Parathyroid adenoma (tissue), 2 donors: ENCODE results near the gene NRXN3.

Experiments used
- H2AFZ ChIP-seq: fragments of 300-600 bp; sonication (generic); one replicate; pipeline ENCODE4 v1.7.0; 2017; ENCODE audit warnings: antibody characterized with exemption, mild to moderate bottlenecking
- H3K27ac ChIP-seq: fragments of 300-600 bp; sonication (generic); one replicate; pipeline ENCODE4 v1.7.0; 2017
- H3K27me3 ChIP-seq: fragments of 300-600 bp; sonication (generic); one replicate; pipeline ENCODE4 v1.7.0; 2017; ENCODE audit warnings: low read length; ENCODE audit not compliant: control insufficient read depth, insufficient read depth
- H3K36me3 ChIP-seq: fragments of 300-600 bp; sonication (generic); one replicate; pipeline ENCODE4 v1.7.0; 2017; ENCODE audit warnings: low read length; ENCODE audit not compliant: control insufficient read depth, insufficient read depth
- H3K4me1 ChIP-seq: fragments of 300-600 bp; sonication (generic); one replicate; pipeline ENCODE4 v1.7.0; 2017; ENCODE audit warnings: control low read depth
- H3K4me2 ChIP-seq: fragments of 300-600 bp; sonication (generic); one replicate; pipeline ENCODE4 v1.7.0; 2017; ENCODE audit warnings: low read length
- H3K4me3 ChIP-seq: fragments of 300-600 bp; sonication (generic); one replicate; pipeline ENCODE4 v1.7.0; 2017; ENCODE audit warnings: low read depth, low read length
- H3K79me2 ChIP-seq: fragments of 300-600 bp; sonication (generic); one replicate; pipeline ENCODE4 v1.7.0; 2017; ENCODE audit warnings: control low read depth
- H3K9ac ChIP-seq: fragments of 300-600 bp; sonication (generic); one replicate; pipeline ENCODE4 v1.7.0; 2017; ENCODE audit warnings: mild to moderate bottlenecking
- H3K9me3 ChIP-seq: fragments of 300-600 bp; sonication (generic); one replicate; pipeline ENCODE4 v1.7.0; 2017; ENCODE audit warnings: low read length; ENCODE audit not compliant: control insufficient read depth
- TF ChIP-seq, protein P1 (sequence below): fragments of 300-600 bp; sonication (generic); IDR thresholded peaks from one replicate; pipeline ENCODE4 v1.7.0; 2017; ENCODE audit warnings: antibody characterized with exemption, mild to moderate bottlenecking
- donor health status: primary hyperparathyroidism.

NRXN3 gene

GRCh38 chr14:78666336-78667056 is 496.3 kb downstream of the NRXN3 start:
- Histone ChIP-seq H3K4me2 (no peak overlapping the region), H3K36me3 (no peaks in the 10 kb centered on the region), H3K4me3 (no peak overlapping the region), H3K27me3 (no peaks in the 10 kb centered on the region), H3K9me3 (no peaks in the 10 kb centered on the region), H3K79me2 (no peaks in the 10 kb centered on the region), H3K9ac (no peak overlapping the region), H3K4me1 (no peaks in the 10 kb centered on the region), H2AFZ (no peak overlapping the region), H3K27ac (no peak overlapping the region)
- TF ChIP-seq, protein P1, sequence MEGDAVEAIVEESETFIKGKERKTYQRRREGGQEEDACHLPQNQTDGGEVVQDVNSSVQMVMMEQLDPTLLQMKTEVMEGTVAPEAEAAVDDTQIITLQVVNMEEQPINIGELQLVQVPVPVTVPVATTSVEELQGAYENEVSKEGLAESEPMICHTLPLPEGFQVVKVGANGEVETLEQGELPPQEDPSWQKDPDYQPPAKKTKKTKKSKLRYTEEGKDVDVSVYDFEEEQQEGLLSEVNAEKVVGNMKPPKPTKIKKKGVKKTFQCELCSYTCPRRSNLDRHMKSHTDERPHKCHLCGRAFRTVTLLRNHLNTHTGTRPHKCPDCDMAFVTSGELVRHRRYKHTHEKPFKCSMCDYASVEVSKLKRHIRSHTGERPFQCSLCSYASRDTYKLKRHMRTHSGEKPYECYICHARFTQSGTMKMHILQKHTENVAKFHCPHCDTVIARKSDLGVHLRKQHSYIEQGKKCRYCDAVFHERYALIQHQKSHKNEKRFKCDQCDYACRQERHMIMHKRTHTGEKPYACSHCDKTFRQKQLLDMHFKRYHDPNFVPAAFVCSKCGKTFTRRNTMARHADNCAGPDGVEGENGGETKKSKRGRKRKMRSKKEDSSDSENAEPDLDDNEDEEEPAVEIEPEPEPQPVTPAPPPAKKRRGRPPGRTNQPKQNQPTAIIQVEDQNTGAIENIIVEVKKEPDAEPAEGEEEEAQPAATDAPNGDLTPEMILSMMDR = no peak

DNA sequence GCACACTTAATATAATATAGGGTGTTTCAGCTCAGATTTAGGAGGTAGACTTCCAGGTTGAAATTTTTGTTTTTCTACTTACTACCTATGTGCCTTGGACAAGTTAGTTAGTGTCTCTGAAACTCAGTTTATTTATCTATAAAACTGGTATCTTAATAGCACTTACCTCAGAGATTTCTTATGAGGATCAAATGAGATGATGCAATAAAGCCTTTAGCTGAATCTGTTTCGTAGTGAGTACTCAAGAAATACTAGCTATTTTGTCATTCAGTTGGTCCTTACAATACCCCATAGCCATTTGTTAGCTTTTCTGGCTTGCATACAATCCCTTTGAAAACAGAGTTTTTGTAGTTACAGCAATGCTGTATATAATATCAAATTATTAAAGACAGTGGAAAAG is 497.0 kb downstream of the NRXN3 start:
- Histone ChIP-seq H3K4me2 (no peak overlapping the region), H3K79me2 (no peaks in the 10 kb centered on the region), H3K27ac (no peak overlapping the region), H3K27me3 (no peaks in the 10 kb centered on the region), H3K4me1 (no peaks in the 10 kb centered on the region), H3K4me3 (no peak overlapping the region), H3K9me3 (no peaks in the 10 kb centered on the region), H3K9ac (no peak overlapping the region), H2AFZ (no peak overlapping the region), H3K36me3 (no peaks in the 10 kb centered on the region)
- TF ChIP-seq, protein P1 = no peak

GRCh38 chr14:78673845-78674244 is 503.7 kb downstream of the NRXN3 start:
- Histone ChIP-seq H3K79me2 (no peaks in the 10 kb centered on the region), H3K9ac (no peak overlapping the region), H3K9me3 (no peaks in the 10 kb centered on the region), H3K4me1 (no peaks in the 10 kb centered on the region), H3K36me3 (no peaks in the 10 kb centered on the region), H3K27ac (no peak overlapping the region), H3K27me3 (no peaks in the 10 kb centered on the region), H2AFZ (no peak overlapping the region), H3K4me3 (no peak overlapping the region), H3K4me2 (no peak overlapping the region)
- TF ChIP-seq, protein P1 = no peak

DNA sequence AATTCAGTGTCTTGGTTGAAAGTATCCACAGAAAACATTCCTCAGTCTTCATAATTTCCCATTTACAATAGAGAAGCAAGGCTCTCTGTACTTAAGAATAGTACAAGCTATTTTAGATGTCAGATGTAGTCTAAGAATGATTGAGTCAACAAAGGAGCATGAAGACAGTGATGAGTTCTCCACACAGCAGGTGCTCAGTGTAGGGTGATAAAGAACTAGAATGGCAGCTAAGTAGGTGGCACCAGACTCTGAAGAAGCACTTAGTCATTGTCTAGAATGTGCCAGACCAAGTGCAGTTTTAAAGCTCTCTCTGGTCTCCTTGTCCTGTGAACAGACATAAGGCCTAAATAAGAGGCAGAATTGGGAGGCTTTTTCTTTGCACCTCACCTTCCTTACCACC is 504.6 kb downstream of the NRXN3 start:
- Histone ChIP-seq H3K79me2 (no peaks in the 10 kb centered on the region), H3K36me3 (no peaks in the 10 kb centered on the region), H3K9me3 (no peaks in the 10 kb centered on the region), H3K27ac (no peak overlapping the region), H3K4me3 (no peak overlapping the region), H2AFZ (no peak overlapping the region), H3K4me2 (no peak overlapping the region), H3K27me3 (no peaks in the 10 kb centered on the region), H3K9ac (no peak overlapping the region), H3K4me1 (no peaks in the 10 kb centered on the region)
- TF ChIP-seq, protein P1 = no peak

GRCh38 chr14:78683206-78683605 is 513.0 kb downstream of the NRXN3 start:
- H3K27me3 ChIP-seq = no peaks in the 10 kb centered on the region
- H3K4me3 ChIP-seq = no peak overlapping the region
- TF ChIP-seq, protein P1 = no peak
- H3K9ac ChIP-seq = no peak overlapping the region
- no peak overlapping the region for H3K4me2 ChIP-seq
- no peaks in the 10 kb centered on the region for H3K9me3 ChIP-seq
- H2AFZ ChIP-seq = no peak overlapping the region
- H3K4me1 ChIP-seq = no peaks in the 10 kb centered on the region
- H3K27ac ChIP-seq = no peak overlapping the region
- no peaks in the 10 kb centered on the region for H3K36me3 ChIP-seq
- H3K79me2 ChIP-seq = no peaks in the 10 kb centered on the region
